GM18498 (cell line): Measurements from ENCODE around the gene LPP.

Experiments
- ATAC-seq: cut with Tn5 transposase; IDR thresholded peaks from one replicate; pipeline ENCODE4 v1.9.1; 2021; ENCODE audit warnings: mild to moderate bottlenecking, moderate library complexity; ENCODE audit not compliant: unreplicated experiment

The LPP gene

DNA sequence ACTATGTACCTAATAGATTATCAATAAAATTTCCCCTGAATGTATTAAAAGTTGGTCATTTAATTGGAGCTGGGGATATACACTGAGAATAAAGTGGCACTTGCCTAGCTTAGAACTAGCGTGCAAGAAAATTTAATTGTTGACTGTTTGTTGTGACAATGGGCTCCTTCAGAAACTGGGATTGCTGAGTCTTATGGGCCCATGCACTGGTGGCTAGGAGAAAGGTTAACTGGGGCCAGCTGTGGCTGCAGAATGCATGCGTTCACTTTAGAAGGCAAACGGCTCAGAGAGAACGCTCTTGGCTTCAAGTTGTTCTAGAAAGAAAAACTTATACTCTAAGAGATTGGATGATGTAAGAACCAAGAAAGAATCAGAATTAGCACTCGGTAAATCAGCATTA is 18.7 kb upstream of the LPP start:
- no peak for ATAC-seq

DNA sequence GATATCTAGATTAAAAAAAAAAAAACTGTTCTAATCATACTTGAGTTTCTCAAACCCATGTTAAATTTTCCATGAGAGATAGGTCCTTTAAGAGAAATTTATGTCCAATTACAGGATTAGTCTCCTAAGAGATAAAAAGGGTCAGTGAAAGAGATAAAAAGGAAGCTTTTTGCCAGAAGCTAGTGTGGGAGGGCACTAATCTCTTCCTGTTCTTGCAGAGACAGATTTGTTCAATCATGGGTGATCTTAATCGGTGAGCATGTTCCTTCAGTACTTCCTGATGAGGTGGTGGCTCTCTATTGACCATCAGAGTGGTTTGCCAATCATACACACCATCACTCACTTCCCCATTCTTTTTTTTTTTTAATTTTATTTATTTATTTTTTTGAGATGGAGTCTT is 16.9 kb upstream of the LPP start:
- ATAC-seq: no peak

DNA sequence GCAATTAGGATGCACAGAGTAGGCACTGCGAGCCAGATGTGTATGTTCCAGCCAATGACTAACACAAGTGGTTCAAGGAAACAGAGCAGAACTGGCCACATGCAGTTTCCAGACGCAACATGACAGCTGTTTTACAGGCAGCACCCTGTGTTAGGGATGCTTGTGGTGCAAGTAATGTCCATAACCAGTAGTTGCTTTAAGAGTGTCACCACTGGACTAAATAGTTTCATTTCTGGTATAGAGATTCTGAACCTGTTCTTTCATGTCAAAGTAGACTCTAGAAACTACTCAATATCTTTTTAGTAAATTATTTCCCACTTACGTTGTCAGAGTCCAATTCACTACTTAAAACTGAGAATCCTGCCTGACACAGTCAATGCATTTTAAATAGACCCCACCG is 14.5 kb upstream of the LPP start:
- ATAC-seq: no peak

DNA sequence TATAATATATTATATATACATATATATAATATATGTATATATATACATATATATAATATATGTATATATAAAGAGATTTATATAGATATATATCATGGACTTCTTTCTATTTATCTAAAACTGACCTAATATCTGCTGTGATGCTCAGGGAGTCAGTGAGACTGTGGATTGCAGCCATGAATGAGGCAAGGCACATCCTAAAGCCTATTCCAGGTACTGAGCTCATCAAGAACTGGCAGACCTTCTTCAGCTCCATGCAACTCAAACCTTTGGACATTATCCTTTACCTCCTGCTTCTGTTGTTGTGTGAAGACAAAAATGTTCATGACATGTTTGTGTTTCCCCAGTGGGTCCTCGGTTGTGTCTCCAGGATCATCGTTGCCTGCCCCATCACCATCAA is 7.7 kb upstream of the LPP start:
- ATAC-seq: no peak

DNA sequence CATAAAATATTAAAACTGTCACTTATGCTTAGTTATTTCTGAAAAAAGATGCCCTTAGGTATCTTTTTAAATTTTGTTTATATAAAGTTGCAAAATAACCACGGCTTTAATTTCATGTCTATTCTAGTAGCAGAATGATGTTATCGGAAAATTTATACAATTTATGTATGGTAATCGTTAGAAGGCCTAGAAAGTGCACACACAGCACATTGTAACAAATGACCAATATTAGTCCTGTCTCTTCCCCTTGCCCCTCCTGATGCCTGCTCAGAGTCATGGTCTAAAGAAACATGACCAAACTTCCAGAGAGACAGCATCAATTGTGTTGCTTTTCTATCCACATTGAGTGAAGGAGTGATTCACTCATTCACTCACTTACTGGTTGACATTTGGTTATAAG is 6.2 kb upstream of the LPP start:
- no peak for ATAC-seq

DNA sequence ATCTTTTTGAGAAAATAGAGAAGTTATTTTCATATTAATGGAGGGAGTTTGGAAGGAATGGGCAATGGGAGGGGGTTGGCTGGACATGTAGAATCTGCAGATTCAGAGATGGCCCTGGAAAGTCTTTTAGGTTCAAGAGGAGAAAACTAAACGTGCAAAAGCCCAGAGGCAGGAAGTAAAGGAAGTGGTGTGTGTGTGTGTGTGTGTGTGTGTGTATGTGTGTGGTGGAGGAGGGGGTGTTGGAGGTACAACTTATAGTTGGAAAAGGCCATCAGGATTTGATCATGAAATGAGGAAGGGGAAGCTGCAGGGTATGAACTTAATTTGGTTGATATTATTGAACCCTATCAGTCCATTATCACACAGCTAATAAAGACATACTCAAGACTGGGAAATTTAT is 5.6 kb upstream of the LPP start:
- ATAC-seq: no peak

DNA sequence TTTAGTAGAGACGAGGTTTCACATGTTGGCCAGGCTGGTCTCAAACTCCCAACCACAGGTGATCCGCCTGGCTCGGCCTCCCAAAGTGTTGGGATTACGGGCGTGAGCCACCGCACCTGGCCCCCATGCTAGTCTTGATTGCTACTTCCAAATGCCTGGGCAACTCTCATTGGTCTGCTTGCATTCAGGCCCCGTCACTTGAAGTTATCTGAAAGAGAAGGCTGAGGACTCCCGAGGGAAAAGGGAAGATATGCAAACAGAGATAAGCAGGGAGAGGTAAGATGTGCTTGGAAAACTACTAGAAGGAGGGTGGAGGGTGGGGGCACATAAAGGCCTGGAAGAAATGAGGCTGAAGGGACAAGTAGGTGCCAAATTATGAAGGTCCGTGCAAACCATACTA is 4.4 kb upstream of the LPP start:
- no peak for ATAC-seq

DNA sequence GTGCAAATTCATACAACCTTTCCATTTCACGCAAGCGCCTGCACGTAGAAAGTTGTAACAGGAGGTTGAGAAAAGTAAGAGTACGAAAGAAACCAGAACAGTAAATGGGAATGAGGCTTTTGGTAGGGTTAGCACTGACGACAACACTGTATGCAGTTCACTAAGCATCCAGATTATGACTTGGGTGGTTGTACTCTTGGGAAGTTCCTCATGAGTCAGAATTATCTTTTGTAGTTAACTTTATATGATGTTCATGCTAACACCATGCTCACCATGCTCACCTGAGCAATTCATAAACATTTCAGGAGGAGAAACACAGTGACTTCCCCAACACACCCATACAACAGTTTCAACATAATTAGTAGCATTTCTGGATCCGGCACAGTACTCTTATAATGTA is 3.0 kb upstream of the LPP start:
- ATAC-seq: no peak

DNA sequence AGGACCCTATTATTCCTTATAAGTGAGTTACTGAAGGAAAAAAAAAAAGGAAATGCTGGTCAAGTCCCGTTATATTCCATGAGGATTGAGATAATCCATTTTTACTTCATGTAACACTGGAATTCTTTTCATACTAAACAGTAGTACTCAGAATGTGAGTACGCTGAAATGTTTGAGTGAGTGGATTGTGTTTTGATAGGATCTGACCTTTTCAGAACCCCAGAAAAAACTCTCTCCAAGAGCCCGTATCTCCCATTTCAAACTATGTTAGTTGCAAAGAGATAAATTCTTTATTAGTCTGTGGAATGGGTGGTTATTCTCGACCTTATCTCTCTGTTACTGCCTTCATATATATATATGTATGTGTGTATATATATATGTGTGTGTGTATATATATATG is 2.5 kb upstream of the LPP start:
- ATAC-seq: no peak

DNA sequence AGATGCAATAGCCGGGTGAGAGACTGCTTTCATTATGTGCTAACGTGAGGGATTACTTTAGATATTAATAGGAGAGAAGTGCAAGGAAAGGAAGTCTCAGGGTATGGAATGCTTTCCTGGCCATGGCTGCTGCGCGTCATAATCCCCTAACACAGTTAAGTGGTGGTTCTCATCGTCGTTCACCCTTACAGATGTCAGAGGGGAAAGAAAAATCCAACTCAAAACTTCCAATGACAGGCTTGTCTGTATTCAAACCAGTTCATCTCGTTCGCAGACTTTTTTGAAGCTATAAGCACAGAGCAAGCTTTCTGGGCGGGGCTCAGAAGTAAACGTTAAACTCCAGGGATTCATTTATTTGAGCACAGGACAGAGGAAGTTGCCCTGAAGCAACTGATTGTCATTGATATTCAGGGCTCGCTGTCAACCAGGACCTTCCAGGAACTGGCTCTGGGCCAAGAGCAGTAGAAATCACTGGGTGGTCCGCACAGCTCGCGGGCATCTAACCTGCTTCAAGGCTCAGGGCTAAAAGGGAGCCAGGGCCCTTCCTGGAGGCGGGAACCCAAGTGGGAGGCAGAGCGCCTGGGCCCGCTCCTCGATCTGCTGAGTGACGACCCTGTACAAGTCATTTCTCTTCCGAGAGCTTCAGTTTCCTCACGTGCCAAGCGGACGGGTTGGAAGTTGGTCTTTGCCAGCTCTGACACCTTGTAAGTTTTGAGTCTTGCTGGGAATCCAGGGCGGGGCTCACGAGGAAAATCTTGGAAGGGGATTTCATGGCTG is 1.1 kb upstream of the LPP start:
- no peak for ATAC-seq

DNA sequence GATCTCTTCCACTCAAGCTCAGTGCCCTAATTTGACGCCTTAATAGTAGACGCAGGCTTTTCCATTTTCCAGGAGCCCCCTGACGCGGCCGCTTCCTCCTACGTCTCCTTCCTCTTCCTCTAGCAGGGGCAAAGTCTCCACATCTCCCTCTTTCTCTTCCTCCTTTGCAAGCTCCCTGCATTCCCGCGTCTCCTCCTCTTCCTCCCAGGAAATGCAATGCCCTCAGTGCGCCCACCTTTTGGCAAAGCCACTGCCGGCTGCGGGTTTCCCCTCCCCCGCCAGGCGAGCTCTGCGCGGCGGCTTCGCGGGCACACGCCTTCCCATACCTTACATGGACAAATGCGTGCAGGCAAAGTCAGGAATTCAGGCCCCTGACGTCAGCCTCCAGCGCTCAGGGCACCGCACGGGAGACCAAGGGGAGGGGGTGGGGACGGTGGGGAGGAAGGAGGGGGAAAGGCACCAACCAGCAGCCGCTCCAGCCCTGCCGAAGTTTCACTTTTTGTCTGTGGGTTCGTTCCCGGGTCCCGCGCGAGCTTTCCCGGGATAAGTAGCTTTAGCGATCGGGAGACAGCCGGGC is 432 bp upstream of the LPP start:
- peak; percentile 20 for ATAC-seq

DNA sequence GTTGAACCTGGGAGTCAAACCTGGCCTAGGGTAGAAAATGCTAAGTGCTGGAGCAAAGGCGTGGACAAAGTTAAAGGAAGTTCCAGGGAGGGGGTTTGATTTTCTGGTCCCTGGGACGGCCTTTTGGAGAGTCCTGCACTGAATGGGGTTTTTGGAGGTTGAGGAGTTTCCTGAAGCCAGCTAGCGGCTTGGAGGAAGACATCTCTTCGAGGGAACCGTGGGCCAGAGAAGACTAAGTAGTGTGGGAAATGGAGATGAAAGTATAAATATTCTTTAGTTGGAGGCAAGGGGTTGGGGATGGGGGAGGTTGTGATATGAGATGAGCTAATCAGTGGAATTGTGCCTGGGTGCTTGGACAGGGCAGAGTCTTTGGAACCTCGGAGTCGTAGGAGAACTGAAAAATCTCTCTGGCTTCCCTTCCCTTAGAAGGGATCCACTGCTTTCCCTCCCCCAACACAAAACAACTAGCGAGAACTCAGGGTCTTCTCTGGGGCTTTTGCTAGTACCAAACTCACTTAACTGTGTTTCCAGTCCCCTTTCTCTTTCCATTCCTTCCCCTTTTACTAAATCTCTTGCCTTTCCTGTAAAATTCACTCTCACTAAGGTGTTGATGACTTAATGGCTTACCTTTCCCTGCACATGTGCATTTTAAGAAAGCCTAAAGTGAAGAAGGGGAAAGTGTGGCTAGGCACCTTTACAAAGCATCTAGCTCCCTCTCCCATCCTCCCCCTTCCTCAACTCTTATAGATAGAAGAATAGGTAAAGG is 1.0 kb downstream of the LPP start:
- ATAC-seq: no peak

DNA sequence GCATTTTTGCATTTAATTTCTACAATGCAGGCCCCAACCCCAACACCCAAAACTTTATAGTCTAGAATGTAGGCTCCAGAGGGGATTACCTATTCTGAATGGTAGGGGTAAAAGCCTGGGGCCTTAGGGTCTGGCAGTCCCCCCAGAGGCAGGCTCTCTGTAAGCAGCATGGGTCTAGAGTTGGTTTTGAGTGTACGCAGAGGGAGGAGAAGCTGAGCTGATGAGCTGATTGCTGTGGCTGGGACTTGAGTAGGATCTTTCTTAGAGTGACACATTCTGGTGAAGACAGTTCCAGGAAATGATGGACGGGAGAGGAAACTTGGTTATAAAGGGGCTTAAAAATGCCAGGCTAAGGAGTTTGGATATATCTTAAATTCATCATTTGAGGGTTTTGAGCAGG is 2.1 kb downstream of the LPP start:
- ATAC-seq: no peak

DNA sequence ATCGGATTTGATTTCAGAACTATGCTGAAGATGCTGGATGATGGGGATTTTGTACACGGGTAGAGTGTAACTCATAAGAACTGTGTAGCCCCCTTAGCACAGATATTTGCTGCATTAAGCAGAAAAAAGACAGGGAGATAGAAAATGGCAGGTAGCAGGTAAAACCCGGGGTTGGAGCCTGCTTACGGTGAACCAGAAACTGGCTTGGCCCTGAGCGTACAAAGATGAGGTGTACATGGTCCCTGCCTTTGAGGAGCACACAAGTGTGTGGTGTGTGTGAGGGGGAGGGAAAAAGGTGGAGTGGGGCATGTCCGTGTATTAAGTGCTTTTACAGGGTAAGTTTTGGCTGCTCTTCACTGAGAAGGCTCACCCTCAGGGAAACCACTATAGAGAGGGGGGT is 3.5 kb downstream of the LPP start:
- ATAC-seq: no peak

DNA sequence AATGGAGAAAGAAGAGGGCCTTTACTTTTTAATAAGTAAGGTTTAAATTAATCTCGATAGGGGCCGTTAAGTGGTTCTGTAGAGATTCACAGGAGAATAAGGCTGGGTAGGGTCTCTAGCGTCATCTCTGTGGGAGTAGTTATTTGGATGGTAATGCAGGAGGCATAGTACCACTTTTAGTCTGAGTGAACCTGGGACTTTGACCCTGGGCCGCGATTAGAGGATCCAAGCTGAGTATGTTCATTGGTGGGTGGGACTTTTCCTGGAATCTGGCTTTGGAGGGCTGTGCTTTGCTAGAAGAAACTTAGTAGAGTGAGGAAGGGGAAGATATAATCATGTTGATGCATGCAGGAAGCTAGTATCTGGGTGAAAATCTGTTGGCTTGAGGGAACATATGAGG is 4.0 kb downstream of the LPP start:
- no peak for ATAC-seq

DNA sequence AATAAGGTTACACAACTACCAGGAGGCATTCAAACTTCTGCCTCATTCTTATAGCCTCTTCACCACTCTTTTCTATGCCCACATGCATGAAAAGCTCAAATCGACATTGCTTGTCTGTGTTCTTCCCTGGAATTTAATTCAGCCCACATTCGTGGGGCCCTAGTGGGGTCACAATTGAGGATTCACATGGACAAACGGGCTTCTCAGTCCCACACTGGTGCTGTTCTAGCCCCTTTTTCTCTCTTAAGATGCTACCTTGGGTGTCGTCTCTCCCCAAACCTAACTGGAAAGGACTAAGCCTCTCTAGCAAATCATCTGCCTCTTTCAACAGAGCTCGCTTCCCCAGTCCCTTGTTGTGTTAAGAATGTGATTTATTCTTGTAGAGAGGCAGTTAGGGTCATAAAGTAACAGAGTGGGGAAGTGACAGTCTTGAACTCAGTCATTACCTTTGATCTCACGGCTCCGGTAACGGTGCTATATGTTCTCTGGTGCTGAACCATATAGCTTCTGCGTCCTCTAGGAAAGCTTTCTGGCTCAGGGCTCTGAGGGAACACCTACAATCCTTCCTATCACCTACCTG is 4.9 kb downstream of the LPP start:
- no peak for ATAC-seq

DNA sequence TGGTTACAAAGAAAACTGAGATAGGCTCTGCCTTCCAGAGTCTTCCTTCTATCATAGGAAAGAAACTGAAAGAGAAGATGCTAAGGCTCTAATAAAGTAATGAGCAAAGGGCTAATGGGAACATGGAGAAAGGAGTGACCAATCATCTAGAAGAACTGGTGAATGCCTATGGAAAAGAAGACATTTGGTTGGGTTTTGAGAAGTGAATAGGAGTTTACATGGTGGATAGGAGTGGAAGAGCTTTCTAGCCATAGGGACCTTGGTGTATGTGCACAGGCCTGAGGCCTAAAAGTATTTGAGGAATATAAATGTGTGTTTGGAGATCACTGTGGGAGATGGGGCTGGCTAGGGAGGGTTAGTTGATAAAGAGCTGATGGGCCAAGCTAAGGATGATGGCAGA is 6.8 kb downstream of the LPP start:
- no peak for ATAC-seq

DNA sequence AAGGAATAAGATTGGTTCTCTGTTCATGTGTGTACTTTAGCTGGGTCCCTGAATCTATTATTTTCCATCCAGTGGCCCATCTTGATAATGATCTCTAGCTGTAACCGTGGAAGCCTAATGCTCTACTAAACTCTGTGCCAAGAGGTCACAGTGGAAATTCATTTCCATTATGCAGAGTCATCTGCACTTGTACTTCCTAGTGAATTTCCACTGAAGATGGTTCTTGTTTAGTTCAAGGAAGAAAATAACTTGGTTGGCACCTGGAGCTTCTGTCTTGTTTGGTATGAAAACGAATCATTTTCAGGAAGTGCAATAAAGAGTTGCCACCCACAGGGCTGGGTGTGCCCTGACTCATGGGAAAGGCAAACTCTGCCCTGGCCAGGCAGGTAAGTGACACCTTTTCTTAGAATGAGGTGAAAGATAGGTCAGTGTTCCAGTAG is 10.3 kb downstream of the LPP start:
- ATAC-seq: no peak

DNA sequence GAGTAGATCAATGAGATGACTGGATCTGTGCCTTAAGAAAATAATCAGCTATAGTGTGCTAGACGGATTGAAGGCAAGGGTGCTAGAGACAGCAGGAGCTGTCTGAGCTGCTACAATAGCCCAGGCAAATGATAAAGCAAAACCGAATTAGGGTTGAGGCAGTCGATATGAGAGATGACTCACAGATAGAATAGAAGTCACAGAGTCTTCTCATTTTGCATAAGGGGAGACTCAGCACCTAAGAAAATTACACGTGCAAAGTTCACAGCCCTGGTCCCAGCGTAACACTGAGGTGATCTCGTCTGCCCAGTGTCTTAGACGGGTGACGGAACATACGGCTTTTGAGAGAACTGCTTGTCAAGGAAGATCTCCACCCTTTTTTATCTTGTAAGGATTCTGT is 11.6 kb downstream of the LPP start:
- no peak for ATAC-seq

DNA sequence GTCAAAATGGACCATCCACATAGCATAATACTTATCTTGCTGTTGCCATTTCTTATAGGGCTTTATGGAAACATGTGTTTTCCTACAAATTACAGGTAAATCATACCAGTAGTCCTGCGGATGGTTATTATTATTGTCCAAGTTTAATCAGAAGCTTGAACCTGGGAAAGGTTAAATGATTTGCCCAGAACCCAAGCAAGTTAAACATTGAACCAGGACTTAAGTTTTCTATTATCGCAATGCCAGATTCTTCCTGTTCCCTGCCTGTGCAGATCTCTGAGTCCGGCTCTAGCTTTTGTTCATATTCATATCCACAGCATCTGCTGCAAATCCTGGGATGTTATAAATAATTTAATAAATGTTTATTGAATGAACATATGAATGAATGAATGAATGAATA is 12.5 kb downstream of the LPP start:
- no peak for ATAC-seq

DNA sequence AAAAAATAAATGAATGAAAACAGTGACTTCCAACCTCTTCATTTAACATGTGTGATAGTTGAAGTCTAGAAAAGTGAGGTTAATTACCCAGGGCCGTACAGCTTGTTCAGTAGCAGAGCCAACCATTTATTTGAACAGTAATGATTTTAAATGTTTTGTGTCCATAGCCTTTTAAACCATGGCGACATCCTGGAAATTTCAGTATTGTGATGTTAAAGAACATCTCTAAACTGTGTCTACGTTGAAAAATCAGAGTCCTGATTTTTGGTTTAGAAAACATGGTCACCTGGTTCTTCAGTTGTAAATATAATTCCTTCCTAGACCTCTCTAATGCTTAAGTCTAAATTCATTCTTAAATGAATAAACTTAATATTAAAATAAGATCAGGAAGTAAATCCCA is 14.2 kb downstream of the LPP start:
- no peak for ATAC-seq

DNA sequence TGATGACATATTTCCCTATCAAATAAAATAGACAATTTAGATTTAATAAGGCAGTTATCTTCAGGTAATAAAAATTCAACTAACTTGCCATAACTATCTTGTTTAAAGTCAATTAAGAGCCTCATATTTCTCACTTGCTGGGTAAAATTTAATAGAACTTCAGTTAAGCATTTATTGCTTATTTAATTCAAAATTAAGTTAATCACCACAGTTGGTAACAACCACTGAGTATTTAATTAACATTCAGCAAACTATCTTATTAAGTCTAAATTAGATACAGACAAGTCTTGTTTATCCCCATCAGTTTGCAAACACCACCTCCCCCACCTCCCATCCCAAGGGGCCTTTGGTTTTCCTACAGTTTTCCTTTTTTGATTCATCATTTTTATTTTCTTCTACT is 14.7 kb downstream of the LPP start:
- no peak for ATAC-seq
